HepG2 (cell line): ENCODE measurements around the gene VPS54. TPM values are rescaled to one million over a fixed set of nuclear protein-coding genes. Genes with fewer than 3 reads are reported as not detected.

Experiments
- ARID4A ChIP-seq: sonication (generic); formaldehyde crosslinking; IDR thresholded peaks from 2 replicates; pipeline ENCODE4 v1.5.0; 2020; ENCODE audit warnings: mild to moderate bottlenecking, missing genetic modification reagents, borderline replicate concordance
- CBFB ChIP-seq: sonication (generic); formaldehyde crosslinking; IDR thresholded peaks from 2 replicates; pipeline ENCODE4 v1.4.0; 2020; ENCODE audit warnings: missing genetic modification reagents
- CREB1 ChIP-seq, 2 experiments: fragments of 450-650 bp in 1 of 2; IDR thresholded peaks; 2 replicates each; pipeline ENCODE4 v1.6.1; 2016 to 2017; ENCODE audit warnings: control low read depth in 1 of 2, mild to moderate bottlenecking in 1 of 2, missing compliant biosample characterization in 1 of 2, missing genetic modification characterization in 1 of 2
- CSRNP2 ChIP-seq: sonication (generic); formaldehyde crosslinking; conservative IDR thresholded peaks from 2 replicates; pipeline ENCODE4 v1.8.0; 2022; ENCODE audit warnings: low read depth, missing genetic modification reagents
- KDM6A ChIP-seq: IDR thresholded peaks from 2 replicates; pipeline ENCODE4 v1.6.1; 2016; ENCODE audit warnings: low read depth
- LBX2 ChIP-seq: sonication (generic); formaldehyde crosslinking; IDR thresholded peaks from 2 replicates; pipeline ENCODE4 v1.5.0; 2020; ENCODE audit warnings: missing genetic modification reagents, mild to moderate bottlenecking, borderline replicate concordance
- PCBP1 ChIP-seq: fragments of 200-400 bp; formaldehyde crosslinking; IDR thresholded peaks from 2 replicates; pipeline ENCODE4 v1.6.1; 2017; ENCODE audit warnings: mild to moderate bottlenecking, low read depth, low read length, borderline replicate concordance
- RBM39 ChIP-seq: fragments of 200-400 bp; formaldehyde crosslinking; IDR thresholded peaks from one replicate; pipeline ENCODE4 v1.6.1; 2018; ENCODE audit warnings: antibody characterized with exemption, mild to moderate bottlenecking, low read depth, low read length; ENCODE audit not compliant: poor library complexity, severe bottlenecking
- SNAPC5 ChIP-seq: sonication (generic); formaldehyde crosslinking; IDR thresholded peaks from 2 replicates; pipeline ENCODE4 v1.8.1; 2023; ENCODE audit warnings: mild to moderate bottlenecking, missing genetic modification reagents, borderline replicate concordance
- TBX2 ChIP-seq: sonication (generic); formaldehyde crosslinking; IDR thresholded peaks from 2 replicates; pipeline ENCODE4 v1.5.0; 2020; ENCODE audit warnings: missing genetic modification reagents, mild to moderate bottlenecking, borderline replicate concordance
- U2AF2 ChIP-seq: fragments of 200-400 bp; formaldehyde crosslinking; IDR thresholded peaks from 2 replicates; pipeline ENCODE4 v1.6.1; 2017; ENCODE audit warnings: low read depth, mild to moderate bottlenecking, low read length
- ZKSCAN5 ChIP-seq: sonication (generic); formaldehyde crosslinking; IDR thresholded peaks from 2 replicates; pipeline ENCODE4 v1.5.1; 2020; ENCODE audit warnings: mild to moderate bottlenecking, missing genetic modification reagents
- ZNF264 ChIP-seq: sonication (generic); formaldehyde crosslinking; IDR thresholded peaks from 2 replicates; pipeline ENCODE4 v1.4.0; 2020; ENCODE audit warnings: missing genetic modification reagents
- ZNF34 ChIP-seq: sonication (generic); formaldehyde crosslinking; IDR thresholded peaks from 2 replicates; pipeline ENCODE4 v1.4.0; 2020; ENCODE audit warnings: mild to moderate bottlenecking, missing genetic modification reagents, borderline replicate concordance
- ZNF510 ChIP-seq: sonication (generic); formaldehyde crosslinking; IDR thresholded peaks from 2 replicates; pipeline ENCODE4 v1.4.0; 2020; ENCODE audit warnings: low read depth, mild to moderate bottlenecking, missing genetic modification reagents
- ZNF547 ChIP-seq: sonication (generic); formaldehyde crosslinking; IDR thresholded peaks from 2 replicates; pipeline ENCODE4 v1.5.1; 2020; ENCODE audit warnings: mild to moderate bottlenecking, missing genetic modification reagents
- ZNF660 ChIP-seq: sonication (generic); formaldehyde crosslinking; IDR thresholded peaks from 2 replicates; pipeline ENCODE4 v1.5.1; 2020; ENCODE audit warnings: mild to moderate bottlenecking, low read depth, missing genetic modification reagents, borderline replicate concordance
- polyA plus RNA-seq, 8 experiments: library from polyadenylated mRNA; depleted of rRNA in 3 of 8; stranded (reverse) in 7 of 8; unstranded in 1 of 8; fragments of >200 nt; fragmentation: Illumina TruSeq in 4 of 8; extraction: Trizol in 4 of 8; gene quantifications; 2 replicates each; pipeline versions ENCODE4 v1.2.1 to v1.2.3, GENCODE V29; 2011 to 2016; ENCODE audit warnings: low read depth in 4 of 8, missing spikeins in 1 of 8, mixed read lengths in 1 of 8; ENCODE audit not compliant: insufficient read depth in 1 of 8
- total RNA-seq, 5 experiments: library from RNA; depleted of rRNA; stranded (reverse); fragments of >200 nt; fragmentation: Illumina TruSeq; extraction: Trizol; gene quantifications; 2 replicates each; pipeline ENCODE4 v1.2.3, GENCODE V29; 2016; ENCODE audit warnings: low read depth in 1 of 5
- TF ChIP-seq, protein P1 (sequence below), 2 experiments: fragments of 450-650 bp in 1 of 2; sonication (generic) in 1 of 2; formaldehyde crosslinking; IDR thresholded peaks; 2 replicates each; pipeline versions ENCODE4 v1.5.0 to v1.8.0; 2020 to 2022; ENCODE audit warnings: mild to moderate bottlenecking in 1 of 2, missing genetic modification reagents in 1 of 2
- TF ChIP-seq, protein P2 (sequence below): sonication (generic); formaldehyde crosslinking; IDR thresholded peaks from 2 replicates; pipeline ENCODE4 v1.9.0; 2021; ENCODE audit warnings: missing genetic modification reagents, mild to moderate bottlenecking, borderline replicate concordance

VPS54 gene
- total and polyA plus RNA-seq, 2 of the 13 experiments (the other 11 are each of a cell fraction or from before 2014, with no cell fraction given): 64.7 to 77.5 TPM

DNA sequence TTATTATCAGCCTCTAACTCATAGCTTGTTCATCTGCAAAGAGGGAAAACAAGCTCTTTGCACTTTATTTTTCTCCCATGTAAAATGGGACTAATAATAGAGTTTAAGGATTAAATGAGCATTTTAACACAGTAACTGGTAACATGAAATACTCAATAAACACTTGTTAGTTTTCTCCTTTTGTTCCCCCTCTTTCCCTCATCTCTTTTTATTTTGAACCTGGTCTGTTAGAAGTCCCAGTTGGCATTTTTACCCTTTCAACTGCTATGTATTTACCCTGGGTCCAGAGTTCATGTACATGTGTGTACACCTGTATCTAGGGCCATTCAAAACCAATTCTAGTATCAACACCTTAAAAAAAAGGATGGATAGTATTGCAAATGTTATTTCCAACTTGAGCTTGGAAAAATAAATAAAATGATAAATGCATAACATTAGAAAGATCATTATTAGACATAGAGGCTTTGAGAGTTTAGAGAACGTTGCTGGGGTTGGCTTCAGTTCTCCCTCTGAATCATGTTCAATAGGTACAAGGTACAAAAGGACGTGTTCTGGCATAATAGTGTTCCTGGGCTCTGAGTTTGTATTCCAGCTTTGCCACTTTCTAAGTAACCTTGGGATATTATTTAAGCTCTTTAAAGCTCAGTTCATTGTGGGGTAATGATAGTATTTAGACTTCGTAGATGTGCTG, 5.2 kb upstream of the VPS54 start (continued):
- TF ChIP-seq SNAPC5 (CRISPR knock-in tag) (no peak), ZNF264 (CRISPR knock-in tag) (peak; percentile 89), ZNF660 (CRISPR knock-in tag) (no peak), ZKSCAN5 (CRISPR knock-in tag) (no peak), KDM6A (CRISPR knock-in tag) (peak; percentile 98), CSRNP2 (CRISPR knock-in tag) (no peak), U2AF2 (no peak), ZNF547 (CRISPR knock-in tag) (no peak), PCBP1 (no peak), ZNF510 (CRISPR knock-in tag) (no peak), TBX2 (CRISPR knock-in tag) (peak; percentile 21; the same call in 1 of the 2 replicates), CREB1 (IDR thresholded peaks at IDR 0.05) (no peak), CREB1 (CRISPR knock-in tag; IDR thresholded peaks at IDR 0.05) (peak; percentile 72), ZNF34 (CRISPR knock-in tag) (0 out of 2 replicates have a peak, but pooled peaks have one; percentile 14), ARID4A (CRISPR knock-in tag) (peak; percentile 10; the same call in 1 of the 2 replicates), LBX2 (no peak), CBFB (CRISPR knock-in tag) (no peak), RBM39 (no peak)
- TF ChIP-seq, protein P1, sequence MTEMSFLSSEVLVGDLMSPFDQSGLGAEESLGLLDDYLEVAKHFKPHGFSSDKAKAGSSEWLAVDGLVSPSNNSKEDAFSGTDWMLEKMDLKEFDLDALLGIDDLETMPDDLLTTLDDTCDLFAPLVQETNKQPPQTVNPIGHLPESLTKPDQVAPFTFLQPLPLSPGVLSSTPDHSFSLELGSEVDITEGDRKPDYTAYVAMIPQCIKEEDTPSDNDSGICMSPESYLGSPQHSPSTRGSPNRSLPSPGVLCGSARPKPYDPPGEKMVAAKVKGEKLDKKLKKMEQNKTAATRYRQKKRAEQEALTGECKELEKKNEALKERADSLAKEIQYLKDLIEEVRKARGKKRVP (CRISPR knock-in tag; IDR thresholded peaks at IDR 0.05): no peak
- TF ChIP-seq, protein P2, sequence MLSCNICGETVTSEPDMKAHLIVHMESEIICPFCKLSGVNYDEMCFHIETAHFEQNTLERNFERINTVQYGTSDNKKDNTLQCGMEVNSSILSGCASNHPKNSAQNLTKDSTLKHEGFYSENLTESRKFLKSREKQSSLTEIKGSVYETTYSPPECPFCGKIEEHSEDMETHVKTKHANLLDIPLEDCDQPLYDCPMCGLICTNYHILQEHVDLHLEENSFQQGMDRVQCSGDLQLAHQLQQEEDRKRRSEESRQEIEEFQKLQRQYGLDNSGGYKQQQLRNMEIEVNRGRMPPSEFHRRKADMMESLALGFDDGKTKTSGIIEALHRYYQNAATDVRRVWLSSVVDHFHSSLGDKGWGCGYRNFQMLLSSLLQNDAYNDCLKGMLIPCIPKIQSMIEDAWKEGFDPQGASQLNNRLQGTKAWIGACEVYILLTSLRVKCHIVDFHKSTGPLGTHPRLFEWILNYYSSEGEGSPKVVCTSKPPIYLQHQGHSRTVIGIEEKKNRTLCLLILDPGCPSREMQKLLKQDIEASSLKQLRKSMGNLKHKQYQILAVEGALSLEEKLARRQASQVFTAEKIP (CRISPR knock-in tag): no peak
